Stimulated activated CD4-positive, alpha-beta T cell treated with anti-CD3 and anti-CD28 coated beads, Interleukin-12 subunit alpha, Interleukin-12 subunit beta, amount 100 ng/mL, for 4 hours (primary cell): ENCODE measurements around the gene CALM3.

Experiments used
- DNase-seq: peaks from one replicate; pipeline ENCODE4 v3.0.0-alpha.2; 2020

CALM3 gene

GRCh38 chr19:46639358-46640182, 38.4 kb downstream of the CALM3 start:
- no peak for DNase-seq

DNA sequence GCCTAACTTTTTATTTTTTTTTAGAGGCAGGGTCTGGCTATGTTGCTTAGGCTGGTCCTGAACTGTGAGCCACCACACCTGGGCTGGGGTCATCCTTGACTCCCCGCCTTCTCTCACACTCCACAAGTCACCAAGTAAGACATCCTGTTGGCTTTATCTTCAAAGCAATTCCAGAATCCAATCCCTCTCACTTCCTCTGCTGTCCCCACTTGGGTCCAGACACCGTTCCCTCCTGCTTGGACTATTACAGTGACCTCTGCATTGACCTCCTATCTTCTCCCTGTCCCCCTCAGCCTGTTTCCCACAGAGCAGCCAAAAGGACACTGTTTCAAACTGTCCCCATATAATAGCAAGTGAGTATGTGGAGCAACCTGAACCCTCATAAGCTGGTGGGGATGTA, 39.5 kb downstream of the CALM3 start:
- no peak for DNase-seq

- no peak for DNase-seq
Observed at GRCh38 chr19:46644720-46645119, 43.6 kb downstream of the CALM3 start.

DNA sequence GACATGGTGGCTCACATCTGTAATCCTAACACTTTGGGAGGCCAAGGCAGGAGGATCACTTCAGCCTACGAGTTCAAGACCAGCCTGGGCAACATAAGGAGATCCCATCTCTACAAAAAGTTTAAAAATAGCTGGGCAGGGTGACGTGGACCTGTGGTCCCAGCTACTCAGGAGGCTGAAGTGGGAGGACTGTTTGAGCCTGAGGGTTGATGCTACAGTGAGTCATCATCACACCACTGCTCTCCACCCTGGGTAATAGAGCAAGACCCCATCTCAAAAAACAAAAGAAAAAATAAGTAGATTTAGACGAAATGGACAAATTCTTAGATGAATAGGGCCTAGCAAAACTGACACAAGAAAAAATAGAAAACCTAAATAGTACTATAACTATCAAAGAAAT, 45.3 kb downstream of the CALM3 start:
- DNase-seq: no peak

- no peak for DNase-seq
Observed at GRCh38 chr19:46648060-46648960, 47.2 kb downstream of the CALM3 start.

- no peak for DNase-seq
Observed at GRCh38 chr19:46648961-46649960, 48.1 kb downstream of the CALM3 start.

DNA sequence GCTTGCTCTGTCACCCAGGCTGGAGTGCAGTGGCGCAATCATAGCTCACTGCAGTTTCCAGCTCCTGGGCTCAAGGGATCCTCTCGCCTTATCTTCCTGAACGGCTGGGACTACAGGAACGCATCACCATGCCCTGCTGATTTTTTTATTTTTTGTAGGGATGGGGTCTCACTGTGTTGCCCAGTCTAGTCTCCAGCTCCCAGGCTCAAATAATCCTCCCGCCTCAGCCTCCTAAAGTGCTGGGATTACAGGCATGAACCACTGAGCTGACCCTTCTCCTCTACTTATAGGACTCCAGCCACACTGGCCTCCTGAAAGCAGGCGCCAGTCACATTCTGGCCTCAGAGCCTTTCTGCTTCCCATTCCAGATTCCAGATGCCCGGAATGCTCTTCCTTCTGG, 49.3 kb downstream of the CALM3 start:
- no peak for DNase-seq

- no peak for DNase-seq
Observed at GRCh38 chr19:46654621-46655152, 53.6 kb downstream of the CALM3 start.

DNA sequence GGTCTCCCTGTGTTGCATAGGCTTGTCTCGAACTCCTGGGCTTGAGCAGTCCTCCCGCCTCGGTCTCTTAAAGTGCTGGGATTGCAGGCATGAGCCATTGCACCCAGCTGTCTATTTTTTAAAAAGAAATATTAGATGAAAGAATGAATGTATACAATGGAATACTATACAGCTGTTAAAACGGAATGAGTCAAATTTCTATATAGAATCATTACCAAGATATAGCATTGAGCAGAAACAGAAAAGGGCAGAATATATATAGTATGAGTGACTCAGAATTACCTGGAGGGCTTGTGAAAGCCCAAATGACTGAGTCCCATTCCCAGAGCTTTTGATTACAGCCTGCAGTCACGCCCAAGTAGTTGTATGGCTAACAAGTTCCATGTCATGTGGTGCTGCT, 55.4 kb downstream of the CALM3 start:
- no peak for DNase-seq

GRCh38 chr19:46659151-46660007, 58.2 kb downstream of the CALM3 start:
- DNase-seq: no peak

- no peak for DNase-seq
Observed at GRCh38 chr19:46660008-46660517, 58.9 kb downstream of the CALM3 start.
